ENCODE data around the gene PHLDB3. TPM values are rescaled to one million over a fixed set of nuclear protein-coding genes. Genes with fewer than 3 reads are reported as not detected.
"Not testable (repeated sequence)": the region's sequence is repeated elsewhere in the genome, so short reads cannot be mapped to it uniquely, and the experiment has no call there.

Gene PHLDB3
- total and polyA plus RNA-seq, 7 experiments from 2014 or later = 4.5 to 98.8 (median 37.8) TPM

GRCh38 chr19:43439709-43440063 lies 64.9 kb downstream of the PHLDB3 start:
- no peak for DNase-seq
- intact Hi-C loops (cut with micrococcal nuclease) = loop anchor here (1.0 to 10.0 kb wide), 5 partner anchors 24 to 345 kb away; partner anchors contain the start of genes IRGQ (in 1 of the 2), KCNN4 (in 1 of the 2), PHLDB3 (in 1 of the 2) and ZNF576 (in 1 of the 2)
- peaks cover 0 to 10% (median 0%) of the 10 kb centered on the region in 5 donors for H3K36me3 Mint-ChIP-seq

DNA sequence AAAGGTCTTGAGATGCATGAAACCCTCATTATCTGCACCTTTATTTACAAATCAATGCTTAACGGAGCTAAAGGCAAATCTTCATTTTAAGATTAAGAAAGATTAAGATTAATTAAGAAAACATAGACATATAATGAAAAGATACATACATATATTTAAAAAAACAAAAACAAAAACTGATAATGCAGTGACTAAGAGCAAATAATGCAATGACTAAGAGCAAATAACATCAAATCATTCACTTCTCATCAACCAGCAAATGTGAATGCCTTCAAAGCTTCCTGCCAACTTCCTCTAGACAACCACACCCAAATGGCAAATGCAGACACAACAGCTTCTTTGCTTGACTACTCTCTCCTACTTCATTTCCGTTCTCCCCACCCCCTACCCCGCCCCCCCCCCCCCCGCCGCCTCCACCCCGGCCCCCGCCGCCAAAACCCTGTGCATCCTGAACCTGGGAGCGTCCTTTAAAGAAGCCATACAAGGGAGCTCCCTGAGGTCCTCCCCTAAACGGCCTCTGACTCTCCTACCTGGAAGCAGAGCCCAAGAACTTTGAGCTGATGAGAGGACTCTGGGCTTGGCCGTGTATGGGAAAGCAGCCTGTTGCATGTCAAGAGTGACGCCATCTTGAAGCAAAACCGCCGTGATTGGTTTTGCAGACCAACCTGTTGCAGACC lies 65.4 kb downstream of the PHLDB3 start:
- peak; percentile 99 for ATAC-seq
- H3K4me3 ChIP-seq (ENCODE audit: low read length) = peak overlapping the region; percentile 33
- CTCF ChIA-PET = interaction anchor here (0.6 to 4.7 kb wide), 11 partner anchors 8 to 156 kb away, joined by 3 to 44 read pairs (median 4); partner anchors contain the start of gene XRCC1

More at GRCh38 chr19:43439709-43440063, 64.9 kb downstream of the PHLDB3 start:
- Histone ChIP-seq H3K4me1 (ENCODE audit: control insufficient read depth in 2 of 2, insufficient read depth in 2 of 2, low read length in 2 of 2) (peaks cover 23 to 29% of the 10 kb centered on the region in 2 donors), H3K27ac (ENCODE audit: low read depth, low read length) (peak overlapping the region; percentile 27), H3K4me3 (ENCODE audit: low read length) (peak overlapping the region; percentile 28), H3K27me3 (ENCODE audit: control insufficient read depth in 2 of 2, insufficient read depth in 2 of 2, low read length in 2 of 2) (no peaks in the 10 kb centered on the region), H3K36me3 (ENCODE audit: control insufficient read depth in 2 of 3, insufficient read depth in 3 of 3, low read length in 3 of 3) (no peaks in the 10 kb centered on the region), H3K9me3 (ENCODE audit: control insufficient read depth in 2 of 3, low read length in 3 of 3) (no peaks in the 10 kb centered on the region)
- CTCF ChIA-PET = interaction anchor here (0.6 to 4.7 kb wide), 9 partner anchors 8 to 155 kb away, joined by 3 to 44 read pairs (median 7); no protein-coding TSS in a partner anchor
- H3K27me3 Mint-ChIP-seq = no peaks in the 10 kb centered on the region
- POLR2A ChIA-PET = interaction anchor here (0.5 to 3.1 kb wide), 19 partner anchors 14 to 801 kb away, joined by 3 to 29 read pairs (median 5); partner anchors contain the start of genes IRGQ, LYPD3, PHLDB3 and ZNF575
- H3K9me3 Mint-ChIP-seq = peaks cover 0 to 9% (median 0%) of the 10 kb centered on the region in 11 donors
- ATAC-seq = no peak
- H3K27ac Mint-ChIP-seq = peak overlapping the region; percentile 81 to 99 (median 93)
- peaks cover 34 to 82% (median 69%) of the 10 kb centered on the region in 7 donors for H3K4me1 Mint-ChIP-seq
- peak overlapping the region in 7 of 10 donors; percentile 18 to 67 (median 59) for H3K4me3 Mint-ChIP-seq

GRCh38 chr19:43438291-43439031 lies 66.1 kb downstream of the PHLDB3 start:
- H3K27ac ChIP-seq (ENCODE audit: low read depth, low read length) = peak overlapping the region; percentile 72
- CTCF ChIA-PET = interaction anchor here (0.6 to 4.7 kb wide), 7 partner anchors 9 to 156 kb away, joined by 3 to 44 read pairs (median 10); partner anchors contain the start of gene XRCC1
- peak overlapping the region; percentile 49 to 77 (median 64) for H3K4me3 Mint-ChIP-seq
- peaks cover 29 to 74% (median 61%) of the 10 kb centered on the region in 7 donors for H3K4me1 Mint-ChIP-seq
- peaks cover 0 to 9% (median 0%) of the 10 kb centered on the region in 11 donors for H3K9me3 Mint-ChIP-seq
- peaks cover 23 to 30% of the 10 kb centered on the region in 2 donors for H3K4me1 ChIP-seq (ENCODE audit: control insufficient read depth in 2 of 2, insufficient read depth in 2 of 2, low read length in 2 of 2)
- H3K27me3 ChIP-seq (ENCODE audit: control insufficient read depth in 2 of 2, insufficient read depth in 2 of 2, low read length in 2 of 2) = no peaks in the 10 kb centered on the region
- peak overlapping the region; percentile 81 to 99 (median 93) for H3K27ac Mint-ChIP-seq
- intact Hi-C loops (cut with micrococcal nuclease) = loop anchor here (1.0 to 10.0 kb wide), 5 partner anchors 25 to 346 kb away; partner anchors contain the start of genes IRGQ (in 1 of the 2), KCNN4 (in 1 of the 2), PHLDB3 (in 1 of the 2) and ZNF576 (in 1 of the 2)
- POLR2A ChIA-PET = interaction anchor here (0.6 to 3.1 kb wide), 17 partner anchors 9 to 261 kb away, joined by 3 to 29 read pairs (median 6); partner anchors contain the start of genes IRGQ, LYPD3, PHLDB3 and ZNF575
- DNase-seq (peak in 2 of 9 donors; percentile 19 to 21), ATAC-seq (no peak)
- H3K36me3 Mint-ChIP-seq = peaks cover 0 to 10% (median 0%) of the 10 kb centered on the region in 5 donors
- H3K9me3 ChIP-seq (ENCODE audit: control insufficient read depth in 2 of 3, low read length in 3 of 3) = no peaks in the 10 kb centered on the region
- H3K27me3 Mint-ChIP-seq = peaks cover 0 to 2% (median 0%) of the 10 kb centered on the region in 5 donors
- no peaks in the 10 kb centered on the region for H3K36me3 ChIP-seq (ENCODE audit: control insufficient read depth in 2 of 3, insufficient read depth in 3 of 3, low read length in 3 of 3)
- H3K4me3 ChIP-seq (ENCODE audit: low read length) = peak overlapping the region; percentile 33

More for the DNA sequence above, 65.4 kb downstream of the PHLDB3 start:
- POLR2A ChIA-PET = interaction anchor here (0.5 to 3.1 kb wide), 21 partner anchors 13 to 801 kb away, joined by 3 to 29 read pairs (median 5); partner anchors contain the start of genes IRGQ, LYPD3, PHLDB3 and ZNF575
- intact Hi-C loops (cut with micrococcal nuclease) = loop anchor here (1.0 to 10.0 kb wide), 5 partner anchors 24 to 346 kb away; partner anchors contain the start of genes IRGQ (in 1 of the 2), KCNN4 (in 1 of the 2), PHLDB3 (in 1 of the 2) and ZNF576 (in 1 of the 2)
- Histone ChIP-seq H3K36me3 (ENCODE audit: control insufficient read depth in 2 of 3, insufficient read depth in 3 of 3, low read length in 3 of 3) (no peaks in the 10 kb centered on the region), H3K27me3 (ENCODE audit: control insufficient read depth in 2 of 2, insufficient read depth in 2 of 2, low read length in 2 of 2) (no peaks in the 10 kb centered on the region), H3K9me3 (ENCODE audit: control insufficient read depth in 2 of 3, low read length in 3 of 3) (no peaks in the 10 kb centered on the region), H3K4me1 (ENCODE audit: control insufficient read depth in 2 of 2, insufficient read depth in 2 of 2, low read length in 2 of 2) (peaks cover 23 to 29% of the 10 kb centered on the region in 2 donors), H3K27ac (ENCODE audit: low read depth, low read length) (peak overlapping the region; percentile 72)
- Mint-ChIP-seq H3K4me3 (peak overlapping the region; percentile 1 to 77 (median 64)), H3K36me3 (peaks cover 0 to 10% (median 0%) of the 10 kb centered on the region in 5 donors), H3K4me1 (peaks cover 31 to 78% (median 66%) of the 10 kb centered on the region in 7 donors), H3K27me3 (peaks cover 0 to 1% (median 0%) of the 10 kb centered on the region in 5 donors), H3K27ac (peak overlapping the region; percentile 81 to 99 (median 93)), H3K9me3 (peaks cover 0 to 9% (median 0%) of the 10 kb centered on the region in 11 donors)
- peak in 8 of 9 donors; percentile 19 to 88 (median 86) for DNase-seq

GRCh38 chr19:43437712-43438111 lies 66.8 kb downstream of the PHLDB3 start:
- POLR2A ChIA-PET = interaction anchor here (0.9 to 3.1 kb wide), 7 partner anchors 10 to 95 kb away, joined by 3 to 28 read pairs (median 13); partner anchors contain the start of genes PHLDB3 and ZNF575
- Histone ChIP-seq H3K4me3 (ENCODE audit: low read length) (no peak overlapping the region), H3K9me3 (ENCODE audit: control insufficient read depth in 2 of 3, low read length in 3 of 3) (no peaks in the 10 kb centered on the region), H3K36me3 (ENCODE audit: control insufficient read depth in 2 of 3, insufficient read depth in 3 of 3, low read length in 3 of 3) (no peaks in the 10 kb centered on the region), H3K27ac (ENCODE audit: low read depth, low read length) (peak overlapping the region; percentile 40), H3K27me3 (ENCODE audit: control insufficient read depth in 2 of 2, insufficient read depth in 2 of 2, low read length in 2 of 2) (no peaks in the 10 kb centered on the region), H3K4me1 (ENCODE audit: control insufficient read depth in 2 of 2, insufficient read depth in 2 of 2, low read length in 2 of 2) (peaks cover 28 to 37% of the 10 kb centered on the region in 2 donors)
- Mint-ChIP-seq H3K27ac (peak overlapping the region; percentile 58 to 98 (median 91)), H3K36me3 (peaks cover 0 to 10% (median 0%) of the 10 kb centered on the region in 5 donors), H3K4me1 (peaks cover 29 to 74% (median 62%) of the 10 kb centered on the region in 7 donors), H3K9me3 (peaks cover 0 to 9% (median 0%) of the 10 kb centered on the region in 11 donors), H3K27me3 (peaks cover 0 to 2% (median 0%) of the 10 kb centered on the region in 5 donors), H3K4me3 (peak overlapping the region in 9 of 10 donors; percentile 16 to 73 (median 58))
- intact Hi-C loops (cut with micrococcal nuclease) = loop anchor here in 1 of 2 donors (2.0 to 10.0 kb wide), 2 partner anchors 67 to 347 kb away; partner anchors contain the start of genes KCNN4 and PHLDB3
- DNase-seq (no peak), ATAC-seq (no peak)
- CTCF ChIA-PET = interaction anchor here (1.0 to 4.7 kb wide), 5 partner anchors 10 to 83 kb away, joined by 5 to 44 read pairs (median 10); partner anchors contain the start of gene PHLDB3

GRCh38 chr19:43437284-43437683 lies 67.3 kb downstream of the PHLDB3 start:
- peak in 7 of 9 donors; percentile 19 to 71 (median 43) for DNase-seq
- peak overlapping the region; percentile 58 to 98 (median 91) for H3K27ac Mint-ChIP-seq
- CTCF ChIA-PET = interaction anchor here (1.0 to 6.1 kb wide), 5 partner anchors 10 to 83 kb away, joined by 5 to 102 read pairs (median 39); partner anchors contain the start of gene PHLDB3

More at GRCh38 chr19:43437284-43437683, 67.3 kb downstream of the PHLDB3 start:
- Histone ChIP-seq H3K4me1 (ENCODE audit: control insufficient read depth in 2 of 2, insufficient read depth in 2 of 2, low read length in 2 of 2) (peaks cover 28 to 40% of the 10 kb centered on the region in 2 donors), H3K27ac (ENCODE audit: low read depth, low read length) (peak overlapping the region; percentile 40)
- Mint-ChIP-seq H3K4me3 (peak overlapping the region in 8 of 10 donors; percentile 25 to 73 (median 60)), H3K4me1 (peaks cover 32 to 78% (median 64%) of the 10 kb centered on the region in 7 donors), H3K36me3 (peaks cover 0 to 10% (median 0%) of the 10 kb centered on the region in 5 donors)
- ATAC-seq; H3K4me3 ChIP-seq (ENCODE audit: low read length); H3K9me3 Mint-ChIP-seq; H3K36me3 ChIP-seq (ENCODE audit: control insufficient read depth in 2 of 3, insufficient read depth in 3 of 3, low read length in 3 of 3); H3K9me3 ChIP-seq (ENCODE audit: control insufficient read depth in 2 of 3, low read length in 3 of 3); H3K27me3 Mint-ChIP-seq; H3K27me3 ChIP-seq (ENCODE audit: control insufficient read depth in 2 of 2, insufficient read depth in 2 of 2, low read length in 2 of 2): not testable (repeated sequence)
- intact Hi-C loops (cut with micrococcal nuclease) = loop anchor here in 1 of 2 donors (10.0 kb wide), 1 partner anchor 348 kb away; the partner anchor contains the start of gene KCNN4
- POLR2A ChIA-PET = interaction anchor here (1.1 to 3.0 kb wide), 3 partner anchors 10 to 68 kb away, joined by 3 to 13 read pairs (median 4); partner anchors contain the start of gene PHLDB3
